HG02623 (cell line): ENCODE measurements around the gene KPNB1.

ENCODE experiments used
- ATAC-seq: cut with Tn5 transposase; IDR thresholded peaks from one replicate; pipeline ENCODE4 v1.9.1; 2021; ENCODE audit warnings: moderate library complexity; ENCODE audit not compliant: unreplicated experiment

The KPNB1 gene

GRCh38 chr17:47649153-47649971, at the start of gene KPNB1:
Gene KPNB1 (plus strand): TSS chr17:47649919. CDS start chr17:47650245, 326 bp downstream.
- ATAC-seq: peak; percentile 75

GRCh38 chr17:47603830-47604597, 45.7 kb upstream of the KPNB1 start:
- ATAC-seq: no peak

- ATAC-seq: no peak
Observed at GRCh38 chr17:47604598-47604927, 45.2 kb upstream of the KPNB1 start.

GRCh38 chr17:47605011-47605410, 44.7 kb upstream of the KPNB1 start:
- ATAC-seq: no peak

GRCh38 chr17:47607481-47607880, 42.2 kb upstream of the KPNB1 start:
- no peak for ATAC-seq

GRCh38 chr17:47611372-47612350, 38.1 kb upstream of the KPNB1 start:
- no peak for ATAC-seq

- ATAC-seq: no peak
Observed at GRCh38 chr17:47615766-47616424, 33.8 kb upstream of the KPNB1 start.

- no peak for ATAC-seq
Observed at GRCh38 chr17:47618410-47618809, 31.3 kb upstream of the KPNB1 start.

GRCh38 chr17:47620503-47621245, 29.0 kb upstream of the KPNB1 start:
- ATAC-seq: no peak

GRCh38 chr17:47621293-47622179, 28.2 kb upstream of the KPNB1 start:
- no peak for ATAC-seq

- no peak for ATAC-seq
Observed at GRCh38 chr17:47622180-47622549, 27.6 kb upstream of the KPNB1 start.

GRCh38 chr17:47624727-47625068, 25.0 kb upstream of the KPNB1 start:
- ATAC-seq: no peak

GRCh38 chr17:47628014-47628566, 21.6 kb upstream of the KPNB1 start:
- no peak for ATAC-seq

GRCh38 chr17:47629826-47630225, 19.9 kb upstream of the KPNB1 start:
- no peak for ATAC-seq

- no peak for ATAC-seq
Observed at GRCh38 chr17:47630614-47631013, 19.1 kb upstream of the KPNB1 start.

GRCh38 chr17:47632991-47633390, 16.7 kb upstream of the KPNB1 start:
- ATAC-seq: no peak

GRCh38 chr17:47633996-47634395, 15.7 kb upstream of the KPNB1 start:
- no peak for ATAC-seq

GRCh38 chr17:47634870-47635269, 14.8 kb upstream of the KPNB1 start:
- ATAC-seq: no peak

- ATAC-seq: no peak
Observed at GRCh38 chr17:47635734-47636133, 14.0 kb upstream of the KPNB1 start.
